ENCODE results near the gene RRAS. TPM values are rescaled to one million over a fixed set of nuclear protein-coding genes. Genes with fewer than 3 reads are reported as not detected.

RRAS gene
- total RNA-seq, 1 donor from 2014 or later: 110 TPM

GRCh38 chr19:49655570-49656455, 15.9 kb upstream of the RRAS start:
- no peak for DNase-seq (ENCODE audit: extremely low read depth, low read depth, low spot score)

- DNase-seq (ENCODE audit: extremely low read depth, low read depth, low spot score): no peak
These were observed 14.6 kb upstream of the RRAS start for GRCh38 chr19:49654581-49654980.

- no peak for DNase-seq (ENCODE audit: extremely low read depth, low read depth, low spot score)
These were observed 13.5 kb upstream of the RRAS start for GRCh38 chr19:49653466-49653806.

GRCh38 chr19:49652551-49653465, 12.9 kb upstream of the RRAS start:
- no peak for DNase-seq (ENCODE audit: extremely low read depth, low read depth, low spot score)

GRCh38 chr19:49651820-49652550, 12.0 kb upstream of the RRAS start:
- DNase-seq (ENCODE audit: extremely low read depth, low read depth, low spot score): no peak

GRCh38 chr19:49651029-49651819, 11.3 kb upstream of the RRAS start:
- no peak for DNase-seq (ENCODE audit: extremely low read depth, low read depth, low spot score)

GRCh38 chr19:49646586-49646985, 6.6 kb upstream of the RRAS start:
- no peak for DNase-seq (ENCODE audit: extremely low read depth, low read depth, low spot score)

- DNase-seq (ENCODE audit: extremely low read depth, low read depth, low spot score): no peak
These were observed 6.1 kb upstream of the RRAS start for GRCh38 chr19:49645995-49646394.

GRCh38 chr19:49645592-49645991, 5.6 kb upstream of the RRAS start:
- DNase-seq (ENCODE audit: extremely low read depth, low read depth, low spot score): no peak

GRCh38 chr19:49643466-49643865, 3.5 kb upstream of the RRAS start:
- no peak for DNase-seq (ENCODE audit: extremely low read depth, low read depth, low spot score)

- no peak for DNase-seq (ENCODE audit: extremely low read depth, low read depth, low spot score)
These were observed 2.6 kb upstream of the RRAS start for GRCh38 chr19:49642492-49643035.

GRCh38 chr19:49641688-49642491, 1.9 kb upstream of the RRAS start, which contains the start of gene SCAF1:
Gene SCAF1, plus strand, starts transcription at chr19:49642209. Its CDS starts 2,818 bp downstream, at chr19:49645027.
- DNase-seq (ENCODE audit: extremely low read depth, low read depth, low spot score): peak; percentile 82

- DNase-seq (ENCODE audit: extremely low read depth, low read depth, low spot score): no peak
These were observed 386 bp downstream of the RRAS start for GRCh38 chr19:49639401-49640112.

GRCh38 chr19:49637821-49638738, 1.9 kb downstream of the RRAS start:
- no peak for DNase-seq (ENCODE audit: extremely low read depth, low read depth, low spot score)

- no peak for DNase-seq (ENCODE audit: extremely low read depth, low read depth, low spot score)
These were observed 3.6 kb downstream of the RRAS start for GRCh38 chr19:49636233-49636932.

- DNase-seq (ENCODE audit: extremely low read depth, low read depth, low spot score): no peak
These were observed 4.3 kb downstream of the RRAS start for GRCh38 chr19:49635530-49636232.

All from glomerular endothelial cell (primary cell).